OCI-LY1 (cell line): ENCODE results near the gene GALNT17.

Experiments
- EZH2 ChIP-seq: fragments of 200-600 bp; sonication (generic), shearing (Covaris generic); IDR thresholded peaks from 2 replicates; pipeline ENCODE4 v1.8.0; 2017; ENCODE audit warnings: borderline replicate concordance, mixed run types, mild to moderate bottlenecking, antibody characterized with exemption, low read length, moderate library complexity, mixed read lengths
- TF ChIP-seq, protein P1 (sequence below): fragments of 200-600 bp; sonication (generic), shearing (Covaris generic); IDR thresholded peaks from 2 replicates; pipeline ENCODE4 v1.5.1; 2017; ENCODE audit warnings: mild to moderate bottlenecking, antibody characterized with exemption, low read length, moderate library complexity, mixed read lengths

DNA sequence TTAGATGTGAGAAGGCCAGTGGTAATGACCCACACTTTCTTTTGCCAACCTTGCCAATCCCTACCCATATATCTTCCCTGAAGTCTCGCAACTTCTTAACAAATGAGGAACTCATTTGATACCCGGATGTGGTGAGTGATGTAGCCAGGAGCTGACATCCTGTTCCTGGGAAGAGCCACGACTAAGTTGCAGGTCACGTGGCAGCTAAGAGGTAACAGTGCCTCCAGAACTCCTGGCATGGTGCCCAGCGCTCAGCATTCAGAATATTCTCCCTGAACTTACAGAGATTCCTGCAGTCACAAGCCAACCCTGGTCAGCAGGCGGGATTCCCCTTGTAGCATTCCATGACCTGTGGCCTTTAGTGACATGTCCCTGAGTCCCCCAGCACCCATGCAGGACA is 282.5 kb downstream of the GALNT17 start:
- TF ChIP-seq, protein P1, sequence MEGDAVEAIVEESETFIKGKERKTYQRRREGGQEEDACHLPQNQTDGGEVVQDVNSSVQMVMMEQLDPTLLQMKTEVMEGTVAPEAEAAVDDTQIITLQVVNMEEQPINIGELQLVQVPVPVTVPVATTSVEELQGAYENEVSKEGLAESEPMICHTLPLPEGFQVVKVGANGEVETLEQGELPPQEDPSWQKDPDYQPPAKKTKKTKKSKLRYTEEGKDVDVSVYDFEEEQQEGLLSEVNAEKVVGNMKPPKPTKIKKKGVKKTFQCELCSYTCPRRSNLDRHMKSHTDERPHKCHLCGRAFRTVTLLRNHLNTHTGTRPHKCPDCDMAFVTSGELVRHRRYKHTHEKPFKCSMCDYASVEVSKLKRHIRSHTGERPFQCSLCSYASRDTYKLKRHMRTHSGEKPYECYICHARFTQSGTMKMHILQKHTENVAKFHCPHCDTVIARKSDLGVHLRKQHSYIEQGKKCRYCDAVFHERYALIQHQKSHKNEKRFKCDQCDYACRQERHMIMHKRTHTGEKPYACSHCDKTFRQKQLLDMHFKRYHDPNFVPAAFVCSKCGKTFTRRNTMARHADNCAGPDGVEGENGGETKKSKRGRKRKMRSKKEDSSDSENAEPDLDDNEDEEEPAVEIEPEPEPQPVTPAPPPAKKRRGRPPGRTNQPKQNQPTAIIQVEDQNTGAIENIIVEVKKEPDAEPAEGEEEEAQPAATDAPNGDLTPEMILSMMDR: no peak
- TF ChIP-seq EZH2: no peak
